GM11168 (cell line): ENCODE data around the gene CCDC142.

Experiments
- in situ Hi-C: fragments of 300-500 bp; cut with MboI; formaldehyde crosslinking; loops from one replicate; pipeline ENCODE4 v1.12.0; 2022; ENCODE audit warnings: low sequenced_read_pairs; ENCODE audit not compliant: unreplicated experiment

The CCDC142 gene

GRCh38 chr2:74425523-74425922 lies 57.3 kb downstream of the CCDC142 start:
- in situ Hi-C loops = no loop called here

- in situ Hi-C loops = no loop called here
Measured at GRCh38 chr2:74424995-74425406, 57.8 kb downstream of the CCDC142 start.

GRCh38 chr2:74424139-74424992 lies 58.4 kb downstream of the CCDC142 start:
- in situ Hi-C loops = no loop called here
